ENCODE measurements around the gene MAP3K2.

The MAP3K2 gene

GRCh38 chr2:127365211-127365643 is 22.5 kb downstream of the MAP3K2 start:
- TF ChIP-seq CTCF (conservative IDR thresholded peaks at IDR 0.05; ENCODE audit: low read depth), result no peak
- H3K27ac ChIP-seq, result no peak overlapping the region
- DNase-seq (ENCODE audit: low spot score), result no peak
- POLR2A ChIA-PET (ENCODE audit: low non-redundant PET), result no interaction called here
- CTCF ChIA-PET, result interaction anchor here (1.7 kb wide), 1 partner anchor 40 kb away, joined by 4 read pairs; no protein-coding TSS in a partner anchor

- no peak for DNase-seq (ENCODE audit: low spot score)
- CTCF ChIA-PET, result no interaction called here
- no peak overlapping the region for H3K27ac ChIP-seq
- TF ChIP-seq CTCF (conservative IDR thresholded peaks at IDR 0.05; ENCODE audit: low read depth), result no peak
- POLR2A ChIA-PET (ENCODE audit: low non-redundant PET), result no interaction called here
Measured at GRCh38 chr2:127362971-127363370, 24.8 kb downstream of the MAP3K2 start.

GRCh38 chr2:127361929-127362885 is 25.6 kb downstream of the MAP3K2 start:
- CTCF ChIA-PET, result no interaction called here
- no peak for DNase-seq (ENCODE audit: low spot score)

GRCh38 chr2:127360242-127360641 is 27.5 kb downstream of the MAP3K2 start:
- DNase-seq (ENCODE audit: low spot score), result no peak
- TF ChIP-seq CTCF (conservative IDR thresholded peaks at IDR 0.05; ENCODE audit: low read depth), result no peak
- H3K27ac ChIP-seq, result no peak overlapping the region
- ChIA-PET CTCF (no interaction called here), POLR2A (ENCODE audit: low non-redundant PET) (no interaction called here)

More at GRCh38 chr2:127361929-127362885, 25.6 kb downstream of the MAP3K2 start:
- H3K27ac ChIP-seq, result no peak overlapping the region
- no peak for TF ChIP-seq CTCF (conservative IDR thresholded peaks at IDR 0.05; ENCODE audit: low read depth)
- POLR2A ChIA-PET (ENCODE audit: low non-redundant PET), result no interaction called here

- ChIA-PET POLR2A (ENCODE audit: low non-redundant PET) (no interaction called here), CTCF (no interaction called here)
- DNase-seq (ENCODE audit: low spot score), result no peak
- H3K27ac ChIP-seq, result no peak overlapping the region
- TF ChIP-seq CTCF (conservative IDR thresholded peaks at IDR 0.05; ENCODE audit: low read depth), result no peak
Measured at GRCh38 chr2:127359520-127359919, 28.3 kb downstream of the MAP3K2 start.

- POLR2A ChIA-PET (ENCODE audit: low non-redundant PET), result no interaction called here
- no peak for TF ChIP-seq CTCF (conservative IDR thresholded peaks at IDR 0.05; ENCODE audit: low read depth)
- no peak for DNase-seq (ENCODE audit: low spot score)
- CTCF ChIA-PET, result no interaction called here
- H3K27ac ChIP-seq, result no peak overlapping the region
Measured at GRCh38 chr2:127358971-127359370, 28.8 kb downstream of the MAP3K2 start.
